Aortic smooth muscle cell (primary cell): ENCODE measurements around the gene OR2T10. TPM values are rescaled to one million over a fixed set of nuclear protein-coding genes. Genes with fewer than 3 reads are reported as not detected.

Experiments
- total RNA-seq: library from RNA; depleted of rRNA; stranded (reverse); fragments of >200 nt; gene quantifications from 2 replicates; pipeline ENCODE4 v1.2.3, GENCODE V29; 2014

The OR2T10 gene, protein sequence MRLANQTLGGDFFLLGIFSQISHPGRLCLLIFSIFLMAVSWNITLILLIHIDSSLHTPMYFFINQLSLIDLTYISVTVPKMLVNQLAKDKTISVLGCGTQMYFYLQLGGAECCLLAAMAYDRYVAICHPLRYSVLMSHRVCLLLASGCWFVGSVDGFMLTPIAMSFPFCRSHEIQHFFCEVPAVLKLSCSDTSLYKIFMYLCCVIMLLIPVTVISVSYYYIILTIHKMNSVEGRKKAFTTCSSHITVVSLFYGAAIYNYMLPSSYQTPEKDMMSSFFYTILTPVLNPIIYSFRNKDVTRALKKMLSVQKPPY
- not detected in 2 replicates for total RNA-seq

DNA sequence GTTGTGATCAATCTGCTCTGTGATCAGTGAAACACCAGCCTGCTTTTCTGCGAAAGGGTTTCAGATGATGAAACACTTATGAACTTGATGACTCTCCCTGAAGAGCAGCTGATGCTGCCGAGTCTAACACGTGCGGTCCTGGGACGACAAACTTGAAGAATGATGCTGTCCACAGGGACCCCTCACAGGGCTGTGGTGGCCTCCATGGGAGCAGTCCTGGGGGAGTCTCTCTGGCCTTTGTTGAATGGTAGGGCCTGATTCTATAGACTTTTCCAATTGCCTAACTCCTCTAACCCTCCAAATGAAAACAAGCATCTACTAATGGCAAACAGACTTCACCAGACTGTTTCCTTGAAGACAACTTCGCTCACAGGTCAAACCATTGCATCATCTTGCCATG is at the start of gene OR2T10:
OR2T10 (minus strand) TSS at position 112 of the 400 bp plus-strand sequence. CDS start 3,932 bp downstream, outside the sequence.

DNA sequence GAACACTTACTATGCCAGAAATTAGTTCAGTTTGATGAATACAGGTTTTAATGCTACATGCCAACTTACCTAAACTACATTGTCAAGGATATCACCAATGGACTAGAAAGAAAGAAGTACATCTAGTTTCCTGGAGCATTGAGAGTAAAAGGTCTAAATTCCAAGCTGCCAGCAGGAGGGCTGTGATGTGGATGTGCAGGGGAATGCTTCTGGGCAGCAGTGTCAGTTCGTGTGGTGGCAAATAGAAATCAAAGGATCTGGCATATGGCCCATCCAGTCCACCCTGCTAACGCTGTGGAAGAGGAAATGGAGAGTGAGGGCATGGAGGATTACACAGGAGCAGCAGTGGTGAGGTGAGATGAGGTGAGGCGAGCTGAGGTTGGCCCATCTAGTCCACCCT is 47.7 kb upstream of the OR2T10 start, which contains the start of gene OR2T35:
OR2T35 (minus strand) TSS at position 101 of the 400 bp plus-strand sequence. CDS start 6,020 bp downstream, outside the sequence.

GRCh38 chr1:248634991-248635390 is 37.5 kb upstream of the OR2T10 start, which contains the start of gene OR2T11:
Gene OR2T11 (minus strand): TSS chr1:248635091. CDS start chr1:248627128, 7,963 bp downstream.

GRCh38 chr1:248574657-248575056 is 22.8 kb downstream of the OR2T10 start, which contains the start of gene OR2T34:
Gene OR2T34 (minus strand): TSS chr1:248574757. CDS start chr1:248574757, 0 bp downstream.

DNA sequence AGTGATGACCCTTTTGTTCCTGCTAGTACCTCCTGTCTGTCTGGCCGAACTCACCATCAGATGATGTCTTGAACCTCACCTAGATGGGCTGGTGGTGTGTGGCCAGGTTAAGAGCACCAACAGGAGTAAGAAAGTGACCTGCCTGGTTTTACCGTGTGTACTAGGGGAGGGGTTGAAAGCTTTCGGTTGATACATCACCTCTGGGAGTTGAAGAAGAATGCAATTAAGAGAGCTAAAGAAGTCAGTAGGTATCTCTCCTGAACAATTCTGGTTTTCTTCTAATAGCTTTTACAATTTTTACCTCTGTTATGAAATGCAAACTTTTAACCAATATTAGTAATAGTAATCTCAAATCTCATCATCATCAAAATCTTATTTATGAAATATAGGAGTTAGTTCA is 34.8 kb downstream of the OR2T10 start, which contains the start of gene OR2T29:
OR2T29 (minus strand) TSS at position 101 of the 400 bp plus-strand sequence. CDS start 3,281 bp downstream, outside the sequence.

Other genes with a start within 250 kb of the OR2T10 start
- not detected in 2 replicates for gene OR14C36, start 248.9 kb downstream of the OR2T10 start, total RNA-seq
- gene OR2T4, start 236.0 kb downstream of the OR2T10 start, total RNA-seq = not detected in 2 replicates
- gene OR2T6, start 222.0 kb downstream of the OR2T10 start, total RNA-seq = not detected in 2 replicates
- not detected in 2 replicates for gene OR2T1, start 194.7 kb downstream of the OR2T10 start, total RNA-seq
- not detected in 2 replicates for gene OR2T2, start 152.1 kb downstream of the OR2T10 start, total RNA-seq
- gene OR2T3, start 124.3 kb downstream of the OR2T10 start, total RNA-seq = not detected in 2 replicates
- gene OR2T5, start 109.1 kb downstream of the OR2T10 start, total RNA-seq = not detected in 2 replicates
- gene OR2G6, start 89.6 kb downstream of the OR2T10 start, total RNA-seq = not detected in 2 replicates
- 0.06 TPM in 1 of 2 replicates, not detected in the other for gene OR2T29, start 34.9 kb downstream of the OR2T10 start, total RNA-seq
- not detected in 2 replicates for gene OR2T34, start 22.9 kb downstream of the OR2T10 start, total RNA-seq
- gene OR2T11, start 37.4 kb upstream of the OR2T10 start, total RNA-seq = not detected in 2 replicates
- gene OR2T35, start 47.6 kb upstream of the OR2T10 start, total RNA-seq = not detected in 2 replicates
- not detected in 2 replicates for gene OR2T27, start 57.8 kb upstream of the OR2T10 start, total RNA-seq
- gene OR14I1, start 105.1 kb upstream of the OR2T10 start, total RNA-seq = not detected in 2 replicates
- gene LYPD8, start 158.1 kb upstream of the OR2T10 start, total RNA-seq = not detected in 2 replicates
- gene SH3BP5L, start 228.2 kb upstream of the OR2T10 start, total RNA-seq = 25.7 and 25.8 TPM in 2 replicates
- gene ZNF672, start 240.5 kb upstream of the OR2T10 start, total RNA-seq = 16.6 and 19.6 TPM in 2 replicates